ENCODE results near the gene C19orf53.

DNA sequence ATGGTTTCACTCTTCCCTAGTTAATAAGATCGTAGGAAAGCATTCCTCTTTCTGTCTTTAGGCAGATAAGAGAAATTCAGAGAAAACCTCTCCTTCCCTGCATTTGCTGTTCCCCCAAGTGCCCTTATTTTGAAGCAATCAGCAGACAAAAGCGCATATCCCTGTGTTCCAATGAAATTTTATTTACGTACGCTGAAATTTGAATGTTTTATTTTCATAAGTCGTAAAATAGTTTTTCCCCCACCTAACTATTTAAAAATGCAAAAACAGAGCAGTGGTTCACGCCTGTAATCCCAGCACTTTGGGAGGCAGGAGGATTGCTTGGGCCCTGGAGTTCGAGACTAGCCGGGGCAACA lies 27.2 kb upstream of the C19orf53 start:
- TF ChIP-seq, protein P1, sequence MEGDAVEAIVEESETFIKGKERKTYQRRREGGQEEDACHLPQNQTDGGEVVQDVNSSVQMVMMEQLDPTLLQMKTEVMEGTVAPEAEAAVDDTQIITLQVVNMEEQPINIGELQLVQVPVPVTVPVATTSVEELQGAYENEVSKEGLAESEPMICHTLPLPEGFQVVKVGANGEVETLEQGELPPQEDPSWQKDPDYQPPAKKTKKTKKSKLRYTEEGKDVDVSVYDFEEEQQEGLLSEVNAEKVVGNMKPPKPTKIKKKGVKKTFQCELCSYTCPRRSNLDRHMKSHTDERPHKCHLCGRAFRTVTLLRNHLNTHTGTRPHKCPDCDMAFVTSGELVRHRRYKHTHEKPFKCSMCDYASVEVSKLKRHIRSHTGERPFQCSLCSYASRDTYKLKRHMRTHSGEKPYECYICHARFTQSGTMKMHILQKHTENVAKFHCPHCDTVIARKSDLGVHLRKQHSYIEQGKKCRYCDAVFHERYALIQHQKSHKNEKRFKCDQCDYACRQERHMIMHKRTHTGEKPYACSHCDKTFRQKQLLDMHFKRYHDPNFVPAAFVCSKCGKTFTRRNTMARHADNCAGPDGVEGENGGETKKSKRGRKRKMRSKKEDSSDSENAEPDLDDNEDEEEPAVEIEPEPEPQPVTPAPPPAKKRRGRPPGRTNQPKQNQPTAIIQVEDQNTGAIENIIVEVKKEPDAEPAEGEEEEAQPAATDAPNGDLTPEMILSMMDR (IDR thresholded peaks at IDR 0.05), result no peak
- TF ChIP-seq POLR2A (IDR thresholded peaks at IDR 0.05), result no peak
